GM21390 (cell line): ENCODE data around the gene TRPM5.

Experiments
- ATAC-seq: cut with Tn5 transposase; IDR thresholded peaks from one replicate; pipeline ENCODE4 v1.9.1; 2021; ENCODE audit not compliant: unreplicated experiment

TRPM5 gene

GRCh38 chr11:2470495-2470894 is 26.2 kb upstream of the TRPM5 start:
- ATAC-seq = no peak

DNA sequence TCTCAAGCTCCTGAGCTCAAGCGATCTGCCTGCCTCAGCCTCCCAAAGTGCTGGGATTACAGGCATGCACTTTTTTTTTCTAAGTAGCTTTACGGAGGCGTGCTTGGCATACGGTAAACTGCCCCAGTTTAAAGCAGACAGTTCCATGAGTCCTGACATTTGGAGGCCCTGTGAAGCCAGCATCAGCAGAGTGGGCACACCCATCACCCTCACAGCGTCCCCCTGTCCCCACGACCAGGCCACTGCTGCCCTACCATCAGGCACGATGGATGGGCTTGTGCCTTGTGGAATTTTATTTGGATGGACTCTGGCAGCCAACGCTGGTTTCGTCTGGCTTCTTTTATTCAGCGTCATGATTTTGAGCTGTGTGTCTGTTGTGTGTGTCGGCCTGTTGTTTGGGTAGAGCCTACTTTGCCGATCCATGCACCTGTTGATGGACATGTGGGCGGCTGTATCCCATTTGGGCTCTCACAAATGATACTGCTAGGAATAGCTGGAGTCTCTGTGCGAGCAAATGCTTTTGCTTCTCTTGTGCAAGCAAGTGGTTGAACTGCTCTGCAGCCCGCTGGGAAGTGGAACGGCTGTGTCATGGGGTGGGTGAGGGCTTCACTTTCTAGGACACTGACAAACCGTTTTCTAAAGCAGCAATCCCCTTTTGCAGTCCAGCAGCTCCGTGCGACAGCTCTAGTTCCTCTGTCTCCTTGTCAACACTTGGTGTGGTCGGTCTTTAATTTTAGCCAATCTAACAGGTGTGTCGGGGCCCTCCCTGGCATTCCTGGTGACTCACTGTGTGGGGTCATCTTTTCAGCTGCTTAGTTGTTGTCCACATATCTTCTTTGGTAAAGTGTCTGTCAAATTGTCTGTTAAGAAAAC is 24.3 kb upstream of the TRPM5 start:
- no peak for ATAC-seq

GRCh38 chr11:2467695-2468055 is 23.4 kb upstream of the TRPM5 start:
- ATAC-seq = no peak

DNA sequence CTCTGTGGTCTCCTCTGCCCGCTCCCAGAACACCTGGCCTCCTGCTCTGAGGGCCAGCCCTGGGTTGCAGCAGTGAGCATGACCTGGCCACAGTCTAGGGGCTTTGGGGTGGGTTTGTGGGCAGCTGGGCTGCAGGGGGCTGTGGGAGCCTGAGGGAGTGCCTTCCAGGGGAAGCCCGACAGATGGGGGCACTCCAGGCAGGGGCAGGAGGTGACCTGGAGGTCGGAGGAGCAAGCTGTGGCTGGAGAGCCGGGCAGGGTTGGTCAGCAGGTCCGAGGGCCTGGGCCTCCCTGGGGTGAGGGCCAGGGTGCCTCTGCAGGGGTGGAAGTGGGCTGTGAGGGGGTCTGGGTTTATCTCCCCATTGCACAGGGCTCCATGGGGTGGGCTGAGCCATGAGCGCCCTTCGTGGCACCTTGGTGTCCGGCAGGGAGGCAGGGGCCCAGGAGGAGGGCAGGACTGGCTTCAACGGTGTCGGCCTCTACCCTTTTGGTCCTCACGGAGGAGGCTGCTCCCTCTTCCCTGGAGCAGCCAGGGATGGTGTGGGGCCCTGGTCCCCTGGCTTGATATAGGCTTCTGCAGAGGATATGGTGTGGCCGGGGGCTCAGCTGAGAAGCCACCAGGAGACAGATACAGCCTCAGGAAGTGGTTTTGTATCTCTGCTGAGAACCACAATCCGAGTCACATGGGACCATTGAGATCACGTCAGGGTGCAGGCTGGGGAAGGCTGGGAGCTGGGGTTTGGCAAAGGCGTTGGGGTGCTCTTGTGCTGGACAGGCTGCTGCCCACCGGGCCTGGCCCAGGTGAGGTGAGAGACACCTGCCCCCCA is 22.8 kb upstream of the TRPM5 start:
- no peak for ATAC-seq

GRCh38 chr11:2466069-2466801 is 21.9 kb upstream of the TRPM5 start:
- ATAC-seq = no peak

DNA sequence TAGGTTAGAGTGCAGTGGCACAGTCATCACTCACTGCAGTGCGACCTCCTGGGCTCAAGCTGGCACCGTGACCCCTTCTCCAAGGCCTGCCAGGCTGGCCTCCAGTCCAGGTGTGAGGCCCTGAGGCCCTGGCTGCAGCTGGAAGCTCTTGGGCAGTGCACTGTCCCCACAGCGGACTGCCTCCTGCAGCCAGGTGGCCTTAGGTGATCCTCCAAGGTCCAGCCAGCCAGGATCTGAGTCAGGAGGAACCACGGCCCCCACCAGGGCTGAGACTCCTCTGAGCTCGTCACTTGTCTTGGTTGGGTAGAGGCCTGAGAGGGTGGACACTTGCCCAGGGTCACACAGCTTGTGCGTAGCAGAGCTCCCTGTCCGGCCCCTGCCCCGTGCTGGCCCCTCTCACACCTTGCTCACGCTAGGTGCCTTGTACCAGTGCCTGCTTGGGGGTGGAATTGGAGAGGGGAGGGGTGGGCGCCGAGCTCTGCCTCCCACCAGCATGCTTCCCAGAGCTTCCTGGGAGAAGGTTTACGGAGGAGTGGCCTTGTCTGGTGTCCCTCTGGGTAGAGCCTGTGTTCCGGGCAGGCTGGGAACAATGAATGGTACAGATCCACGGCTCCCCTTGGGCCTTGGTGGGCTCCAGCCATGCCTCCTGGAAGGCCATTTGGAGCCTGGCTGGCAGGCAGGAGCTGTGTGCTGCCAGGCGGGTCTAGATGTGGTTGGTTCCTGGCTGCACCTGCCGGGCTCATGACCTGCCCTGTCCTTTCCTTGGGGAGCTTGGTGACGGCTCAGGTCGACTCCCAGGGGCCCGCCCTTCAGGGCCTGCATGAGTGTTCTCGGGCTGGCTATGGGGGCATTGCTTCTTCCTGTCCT is 21.1 kb upstream of the TRPM5 start:
- ATAC-seq = no peak

GRCh38 chr11:2464451-2465165 is 20.3 kb upstream of the TRPM5 start:
- no peak for ATAC-seq

GRCh38 chr11:2463766-2464277 is 19.5 kb upstream of the TRPM5 start:
- ATAC-seq = no peak

DNA sequence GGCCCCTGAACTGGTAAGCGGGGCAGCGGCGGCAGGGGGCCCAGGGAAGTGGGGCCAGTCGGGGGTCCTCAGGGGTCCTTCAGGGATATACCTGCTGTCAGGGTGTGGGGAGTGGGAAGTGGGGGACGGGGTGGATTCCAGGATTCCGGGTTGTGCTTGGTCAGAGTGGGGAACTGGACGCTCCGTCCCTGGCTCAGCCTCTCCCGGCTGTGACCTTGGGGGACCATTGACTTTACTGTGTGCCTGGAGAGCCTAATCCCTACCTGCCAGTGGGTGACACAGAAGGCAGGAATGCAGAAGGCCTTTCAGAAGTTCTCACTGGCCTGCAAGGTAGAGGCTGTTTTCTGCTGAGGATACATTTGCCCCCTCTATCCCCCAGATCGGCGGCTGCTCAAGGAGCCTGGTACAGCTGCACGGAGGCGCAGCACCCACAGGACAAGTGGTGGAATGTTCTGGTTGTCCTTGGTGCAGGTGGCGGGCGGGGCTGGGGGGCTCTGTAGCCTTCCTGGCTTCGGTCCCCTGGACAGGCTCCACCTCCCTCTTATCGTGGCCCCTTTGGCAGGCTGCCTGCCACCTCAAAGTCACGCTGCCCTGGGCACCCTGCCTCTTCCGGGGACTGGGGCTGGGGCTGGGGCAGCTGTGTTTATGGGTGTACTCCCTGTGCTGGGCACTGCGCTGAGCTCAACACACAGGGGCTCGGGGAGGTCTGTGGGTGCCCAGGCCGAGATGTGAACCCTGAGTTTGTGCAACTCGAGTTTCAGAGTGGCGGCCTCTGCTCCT is 18.9 kb upstream of the TRPM5 start:
- ATAC-seq = no peak

GRCh38 chr11:2462543-2462985 is 18.2 kb upstream of the TRPM5 start:
- ATAC-seq = no peak

DNA sequence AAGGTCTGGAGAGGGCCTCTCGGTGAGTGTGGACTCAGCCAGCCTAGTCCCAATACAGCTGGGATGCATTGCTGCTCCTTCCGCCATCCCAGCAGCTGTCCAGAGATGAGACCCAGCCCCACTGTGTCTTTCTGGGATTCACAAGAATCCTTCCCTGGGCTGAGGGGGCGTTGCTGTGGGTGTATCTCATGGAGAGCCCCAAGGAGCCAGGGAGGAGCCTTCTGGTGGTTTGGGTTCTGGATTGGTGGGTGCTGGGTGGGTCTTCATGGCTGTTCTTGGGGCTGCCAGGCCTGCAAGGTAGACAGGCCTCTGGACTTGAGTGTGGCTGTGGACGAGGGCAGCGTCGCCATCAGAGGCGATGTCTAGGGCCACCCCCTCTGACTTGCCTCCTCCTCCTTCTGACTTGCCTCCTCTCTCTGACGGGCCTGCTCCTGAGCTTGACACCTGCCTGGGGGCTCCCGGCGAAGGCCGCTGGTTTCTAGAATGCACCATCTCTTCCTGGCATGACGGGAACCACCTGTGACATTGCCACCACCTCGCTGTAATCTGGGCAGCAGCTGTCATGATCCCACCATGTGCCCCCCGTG is 17.7 kb upstream of the TRPM5 start:
- ATAC-seq = no peak

DNA sequence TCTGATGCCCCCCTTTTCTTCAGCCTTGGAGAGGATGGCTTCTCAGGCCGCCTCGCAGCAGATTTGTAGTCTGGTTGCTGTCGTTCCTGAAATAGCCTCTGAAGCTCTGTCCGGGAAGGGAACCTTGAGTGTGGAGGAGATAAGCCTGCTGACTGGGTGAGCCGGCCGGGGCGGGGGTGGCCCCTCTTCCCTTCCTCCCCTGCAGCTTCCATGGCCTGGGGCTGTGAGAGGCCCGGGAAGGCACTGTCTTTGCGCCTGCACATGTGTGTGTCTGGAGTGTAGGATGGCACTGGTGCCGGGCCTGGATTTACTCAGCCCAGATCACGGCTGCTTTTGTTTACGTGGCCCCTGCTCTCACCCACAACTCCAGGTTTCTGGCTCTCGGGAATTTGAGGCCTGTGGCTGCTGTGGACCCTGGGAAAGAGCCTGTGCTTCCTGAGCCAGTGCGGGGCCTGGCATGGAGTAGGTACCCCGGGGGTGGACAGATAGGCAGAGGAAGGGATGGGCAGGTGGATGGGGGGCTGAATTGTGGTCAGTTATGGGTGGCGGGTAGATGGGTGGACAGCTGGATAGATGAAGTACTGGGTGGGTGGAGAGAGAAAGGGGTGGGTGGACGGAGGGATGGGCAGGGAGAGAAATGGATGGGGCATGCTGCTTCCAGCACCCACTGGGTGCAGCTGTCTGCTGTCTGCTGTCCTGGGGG is 17.1 kb upstream of the TRPM5 start:
- no peak for ATAC-seq

DNA sequence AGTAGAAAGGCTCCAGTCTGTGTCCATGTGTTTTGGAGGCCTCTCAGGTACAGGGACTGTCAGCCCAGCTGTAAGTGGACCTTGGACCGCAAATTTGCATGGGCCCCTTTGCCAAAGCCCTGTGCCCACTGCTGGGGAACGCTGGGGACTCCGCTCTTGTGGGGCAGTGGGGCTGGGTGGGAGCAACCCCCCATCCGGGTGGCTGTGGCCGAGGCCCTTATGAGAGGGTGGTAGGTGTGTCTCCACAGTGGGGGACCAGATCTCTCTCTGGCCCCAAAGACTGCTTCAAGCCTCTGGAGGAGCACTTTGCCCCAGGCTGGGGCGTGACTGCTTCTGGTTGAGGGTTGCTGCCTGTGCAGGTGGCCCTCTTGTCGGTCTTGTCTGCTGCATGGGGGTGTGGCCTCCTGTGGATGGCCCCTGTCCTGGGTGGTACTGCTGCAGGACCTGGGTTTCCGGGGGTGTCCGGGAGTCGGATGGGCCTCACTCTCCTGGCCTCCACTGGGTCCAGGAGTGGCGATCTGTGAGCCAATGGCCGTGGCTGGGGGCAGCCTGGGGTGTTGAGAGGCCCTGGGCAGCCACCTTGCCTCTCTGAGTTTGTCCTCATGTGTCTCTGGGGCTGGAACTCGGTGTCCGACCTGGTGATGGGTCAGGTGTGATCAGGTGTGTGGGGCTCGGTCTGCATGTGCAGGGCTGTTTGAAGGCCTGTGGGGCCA is 16.4 kb upstream of the TRPM5 start:
- no peak for ATAC-seq

DNA sequence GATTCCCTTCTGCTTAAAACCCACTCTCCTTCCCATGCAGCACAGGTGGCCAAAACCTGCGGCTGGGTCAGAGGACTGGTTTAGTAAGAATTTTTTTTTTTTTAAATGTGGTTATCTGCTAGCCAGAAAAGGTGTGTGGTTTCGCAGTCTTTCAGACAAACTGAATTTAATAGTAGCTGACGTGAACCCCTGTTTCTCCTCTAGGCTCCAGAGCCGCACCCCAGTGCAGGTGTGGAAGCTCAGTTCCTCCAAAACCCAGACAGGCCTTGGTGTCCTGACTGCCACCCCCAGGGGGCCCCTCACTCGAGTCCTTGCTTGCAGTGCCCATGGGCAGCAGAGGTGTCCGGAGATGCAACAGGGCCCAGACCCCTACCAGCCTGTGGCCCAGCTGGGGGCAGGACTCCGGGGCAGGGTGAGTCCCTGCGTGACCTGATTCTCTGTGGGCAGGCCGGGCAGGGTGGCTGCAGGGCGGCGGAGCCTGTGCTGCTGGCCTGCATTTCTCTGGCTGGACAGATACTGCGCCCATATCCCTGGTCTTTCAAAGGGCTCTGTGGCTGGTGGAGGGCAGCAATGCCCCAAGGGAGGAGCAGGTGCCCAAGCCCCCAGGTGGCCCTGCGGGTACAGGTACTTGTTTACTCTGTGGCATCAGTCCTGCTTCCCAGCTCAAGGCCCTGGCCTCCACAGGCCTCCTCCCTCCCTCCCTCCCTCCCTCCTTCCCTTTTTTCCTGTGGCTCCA is 15.7 kb upstream of the TRPM5 start:
- ATAC-seq = no peak

- no peak for ATAC-seq
Measured at GRCh38 chr11:2459016-2459725, 14.9 kb upstream of the TRPM5 start.

- ATAC-seq = no peak
Measured at GRCh38 chr11:2458321-2458720, 14.0 kb upstream of the TRPM5 start.
